SU-DHL-6 (cell line): ENCODE results near the gene SF3B4.

Experiments
- EZH2phosphoT487 ChIP-seq: fragments of 200-600 bp; sonication (generic), shearing (Covaris generic); conservative IDR thresholded peaks from 2 replicates; pipeline ENCODE4 v1.6.1; 2018; ENCODE audit warnings: mild to moderate bottlenecking, antibody characterized with exemption, low read length, moderate library complexity, mixed read lengths
- TF ChIP-seq, protein P1 (sequence below): fragments of 200-600 bp; sonication (generic); IDR thresholded peaks from one replicate; pipeline ENCODE4 v1.5.1; 2017; ENCODE audit warnings: antibody characterized with exemption, mild to moderate bottlenecking, low read length, moderate library complexity; ENCODE audit not compliant: insufficient read depth, poor library complexity, severe bottlenecking

DNA sequence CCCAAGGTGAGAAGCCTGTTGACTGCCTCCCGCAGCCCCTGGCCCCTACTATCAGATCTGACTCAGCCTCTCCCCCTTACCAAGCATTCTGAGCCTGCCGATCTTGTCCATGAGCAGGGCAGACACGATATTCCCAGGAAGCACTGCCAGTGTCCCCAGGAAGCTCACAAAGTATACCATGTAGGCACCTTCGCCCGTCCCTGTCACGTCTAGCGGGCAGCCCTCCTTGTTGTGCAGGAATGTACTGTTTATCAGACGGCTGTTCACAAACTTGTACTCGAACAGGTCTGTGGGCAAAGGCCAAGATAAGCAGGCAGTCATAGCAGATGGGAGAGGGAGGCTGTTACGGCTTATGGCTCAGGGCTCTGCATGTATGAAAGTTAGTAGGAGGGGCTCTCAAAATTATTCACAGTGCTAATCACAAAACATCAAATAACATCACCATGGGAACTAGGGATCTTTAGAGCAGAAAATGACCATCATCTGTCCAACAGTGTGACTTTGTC is 21.0 kb downstream of the SF3B4 start:
- TF ChIP-seq, protein P1, sequence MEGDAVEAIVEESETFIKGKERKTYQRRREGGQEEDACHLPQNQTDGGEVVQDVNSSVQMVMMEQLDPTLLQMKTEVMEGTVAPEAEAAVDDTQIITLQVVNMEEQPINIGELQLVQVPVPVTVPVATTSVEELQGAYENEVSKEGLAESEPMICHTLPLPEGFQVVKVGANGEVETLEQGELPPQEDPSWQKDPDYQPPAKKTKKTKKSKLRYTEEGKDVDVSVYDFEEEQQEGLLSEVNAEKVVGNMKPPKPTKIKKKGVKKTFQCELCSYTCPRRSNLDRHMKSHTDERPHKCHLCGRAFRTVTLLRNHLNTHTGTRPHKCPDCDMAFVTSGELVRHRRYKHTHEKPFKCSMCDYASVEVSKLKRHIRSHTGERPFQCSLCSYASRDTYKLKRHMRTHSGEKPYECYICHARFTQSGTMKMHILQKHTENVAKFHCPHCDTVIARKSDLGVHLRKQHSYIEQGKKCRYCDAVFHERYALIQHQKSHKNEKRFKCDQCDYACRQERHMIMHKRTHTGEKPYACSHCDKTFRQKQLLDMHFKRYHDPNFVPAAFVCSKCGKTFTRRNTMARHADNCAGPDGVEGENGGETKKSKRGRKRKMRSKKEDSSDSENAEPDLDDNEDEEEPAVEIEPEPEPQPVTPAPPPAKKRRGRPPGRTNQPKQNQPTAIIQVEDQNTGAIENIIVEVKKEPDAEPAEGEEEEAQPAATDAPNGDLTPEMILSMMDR = no peak
- TF ChIP-seq EZH2phosphoT487 = no peak
